HepG2 (cell line): ENCODE results near the gene MAGI1. TPM values are rescaled to one million over a fixed set of nuclear protein-coding genes. Genes with fewer than 3 reads are reported as not detected.

Source experiments
- ATAC-seq: fragments of 200-7000 bp; cut with Tn5 transposase; 3 replicates; pipeline ENCODE4 v1.9.1; 2020; ENCODE audit warnings: mild to moderate bottlenecking, moderate library complexity
- BruUV-seq: library from RNA; stranded (reverse); fragments of 400-500 nt; replicated peaks from 2 replicates; lab custom pipeline; 2021; lab: Mats Ljungman, UMichigan
- CTCF ChIA-PET: fragments of 300-600 bp; formaldehyde crosslinking; extraction: SDS; loops from one replicate; lab custom pipeline; 2021; ENCODE audit warnings: low total read pairs, inconsistent platforms, low intra/inter-chr PET ratio; lab: Yijun Ruan, JAX
- POLR2A ChIA-PET: fragments of 350-600 bp; sonication (Branson Sonifier 250); formaldehyde crosslinking; loops from one replicate; lab custom pipeline; 2020; ENCODE audit warnings: antibody characterized with exemption, inconsistent platforms; lab: Yijun Ruan, JAX
- DNase-seq: peaks from one replicate; pipeline ENCODE4 v3.0.0-alpha.2; 2015; ENCODE audit warnings: low spot score
- FAIRE-seq: peaks from 3 replicates; lab custom pipeline; 2011; peaks lifted over from hg19 to GRCh38; lab: Jason Lieb, UNC
- H2AFZ ChIP-seq: one replicate; pipeline ENCODE4 v1.6.1; 2011; ENCODE audit warnings: low read length, inconsistent platforms
- H3K27ac ChIP-seq: fragments of 300-600 bp; 3 replicates; pipeline ENCODE4 v1.8.0; 2011; ENCODE audit warnings: mixed run types, mild to moderate bottlenecking, mixed read lengths, low read length, inconsistent platforms; ENCODE audit not compliant: insufficient read depth; ENCODE audit errors: extremely low read length
- H3K27me3 ChIP-seq, 2 experiments: fragments of 200-600 bp in 1 of 2; 2 replicates in 1 of 2; 3 replicates in 1 of 2; pipeline versions ENCODE4 v1.6.0 to v1.8.0; 2011; ENCODE audit warnings: low read length in 2 of 2, mild to moderate bottlenecking in 2 of 2, moderate library complexity in 2 of 2, inconsistent platforms in 1 of 2; ENCODE audit not compliant: insufficient read depth in 2 of 2, control insufficient read depth in 1 of 2
- H3K36me3 ChIP-seq, 2 experiments: fragments of 200-600 bp in 1 of 2; replicated peaks in 1 of 2; 2 replicates in 1 of 2; 3 replicates in 1 of 2; pipeline versions ENCODE4 v1.5.1 to v1.8.0; 2011; ENCODE audit warnings: low read length in 2 of 2, inconsistent platforms in 1 of 2; ENCODE audit not compliant: insufficient read depth in 2 of 2, control insufficient read depth in 1 of 2
- H3K4me1 ChIP-seq: 2 replicates; pipeline ENCODE4 v1.5.1; 2012; ENCODE audit warnings: low read length, inconsistent platforms; ENCODE audit not compliant: insufficient read depth
- H3K4me2 ChIP-seq: 2 replicates; pipeline ENCODE4 v1.6.0; 2011; ENCODE audit warnings: low read depth, low read length, inconsistent platforms
- H3K4me3 ChIP-seq, 3 experiments: fragments of 200-600 bp in 1 of 3; sonication (generic), shearing (Covaris generic) in 1 of 3; replicated peaks in 1 of 3; 2 replicates each; pipeline ENCODE4 v1.5.1; 2011 to 2016; ENCODE audit warnings: low read length in 3 of 3, inconsistent platforms in 2 of 3, low read depth in 2 of 3, mild to moderate bottlenecking in 2 of 3, control low read depth in 1 of 3, mixed read lengths in 1 of 3; ENCODE audit not compliant: insufficient read depth in 1 of 3
- H3K79me2 ChIP-seq: one replicate; pipeline ENCODE4 v1.6.1; 2011; ENCODE audit warnings: low read length, inconsistent platforms; ENCODE audit not compliant: insufficient read depth
- H3K9ac ChIP-seq: 2 replicates; pipeline ENCODE4 v1.6.0; 2011; ENCODE audit warnings: mild to moderate bottlenecking, low read depth, low read length, inconsistent platforms; ENCODE audit not compliant: insufficient read depth
- H3K9me3 ChIP-seq: 2 replicates; pipeline ENCODE4 v1.5.1; 2012; ENCODE audit warnings: mild to moderate bottlenecking, low read length
- H4K20me1 ChIP-seq: 2 replicates; pipeline ENCODE4 v1.6.0; 2011; ENCODE audit warnings: inconsistent platforms, mild to moderate bottlenecking, low read length, moderate library complexity; ENCODE audit not compliant: insufficient read depth
- ETV5 ChIP-seq: IDR thresholded peaks from 2 replicates; pipeline ENCODE4 v1.6.1; 2018; ENCODE audit warnings: missing biosample characterization, missing genetic modification reagents, inconsistent platforms, borderline replicate concordance
- EZH2 ChIP-seq: conservative IDR thresholded peaks from 2 replicates; pipeline ENCODE4 v1.6.1; 2012; ENCODE audit warnings: mild to moderate bottlenecking, low read depth, low read length, moderate library complexity
- RNF2 ChIP-seq: fragments of 450-650 bp; conservative IDR thresholded peaks from 2 replicates; pipeline ENCODE4 v1.6.1; 2016; ENCODE audit warnings: low read depth
- SKI ChIP-seq: fragments of 450-650 bp; IDR thresholded peaks from one replicate; pipeline ENCODE4 v1.6.1; 2018; ENCODE audit warnings: mild to moderate bottlenecking; ENCODE audit not compliant: partially characterized antibody
- ZNF431 ChIP-seq: sonication (generic); formaldehyde crosslinking; IDR thresholded peaks from 2 replicates; pipeline ENCODE4 v1.9.0; 2022; ENCODE audit warnings: missing genetic modification reagents, low read depth, mild to moderate bottlenecking, borderline replicate concordance
- ZNF780A ChIP-seq: sonication (generic); formaldehyde crosslinking; IDR thresholded peaks from 2 replicates; pipeline ENCODE4 v1.8.0; 2022; ENCODE audit warnings: mild to moderate bottlenecking, missing genetic modification reagents, moderate library complexity
- WGBS: methylation state at CpG from one replicate; pipeline ENCODE4 v1.1.6; 2017; ENCODE audit warnings: low lambda C conversion rate; 5-methylcytosine and 5-hydroxymethylcytosine counted together
- in situ Hi-C: cut with HindIII; loops from 2 replicates; pipeline ENCODE4 v1.10.0; 2017; ENCODE audit warnings: low pct_unique_long_range_greater_than_20kb; ENCODE audit not compliant: extremely low pct_ligation_motif_present
- intact Hi-C: fragments of 100-400 bp; cut with micrococcal nuclease; formaldehyde crosslinking; loops from one replicate; pipeline ENCODE4 v1.10.0; 2022; ENCODE audit not compliant: unreplicated experiment
- polyA plus RNA-seq, 8 experiments: library from polyadenylated mRNA; depleted of rRNA in 3 of 8; stranded (reverse) in 7 of 8; unstranded in 1 of 8; fragments of >200 nt; fragmentation: Illumina TruSeq in 4 of 8; extraction: Trizol in 4 of 8; gene quantifications; 2 replicates each; pipeline versions ENCODE4 v1.2.1 to v1.2.3, GENCODE V29; 2011 to 2016; ENCODE audit warnings: low read depth in 4 of 8, missing spikeins in 1 of 8, mixed read lengths in 1 of 8; ENCODE audit not compliant: insufficient read depth in 1 of 8
- total RNA-seq, 5 experiments: library from RNA; depleted of rRNA; stranded (reverse); fragments of >200 nt; fragmentation: Illumina TruSeq; extraction: Trizol; gene quantifications; 2 replicates each; pipeline ENCODE4 v1.2.3, GENCODE V29; 2016; ENCODE audit warnings: low read depth in 1 of 5
- TF ChIP-seq, protein P1 (sequence below): sonication (generic); formaldehyde crosslinking; IDR thresholded peaks from 2 replicates; pipeline ENCODE4 v1.8.1; 2023; ENCODE audit warnings: mild to moderate bottlenecking, missing genetic modification reagents
- TF ChIP-seq, protein P2 (sequence below): sonication (generic); formaldehyde crosslinking; IDR thresholded peaks from 2 replicates; pipeline ENCODE4 v1.5.0; 2020; ENCODE audit warnings: missing genetic modification reagents, mild to moderate bottlenecking, borderline replicate concordance
- TF ChIP-seq, protein P3 (sequence below): sonication (generic); formaldehyde crosslinking; IDR thresholded peaks from 2 replicates; pipeline ENCODE4 v1.4.0; 2020; ENCODE audit warnings: mild to moderate bottlenecking, low read depth, missing genetic modification reagents
- TF ChIP-seq, protein P4 (sequence below): IDR thresholded peaks from 2 replicates; pipeline ENCODE4 v1.6.1; 2016; ENCODE audit warnings: mild to moderate bottlenecking

Gene MAGI1
- total and polyA plus RNA-seq, 2 of the 13 experiments (the other 11 are each of a cell fraction or from before 2014, with no cell fraction given): 22.2 to 26.0 TPM

DNA sequence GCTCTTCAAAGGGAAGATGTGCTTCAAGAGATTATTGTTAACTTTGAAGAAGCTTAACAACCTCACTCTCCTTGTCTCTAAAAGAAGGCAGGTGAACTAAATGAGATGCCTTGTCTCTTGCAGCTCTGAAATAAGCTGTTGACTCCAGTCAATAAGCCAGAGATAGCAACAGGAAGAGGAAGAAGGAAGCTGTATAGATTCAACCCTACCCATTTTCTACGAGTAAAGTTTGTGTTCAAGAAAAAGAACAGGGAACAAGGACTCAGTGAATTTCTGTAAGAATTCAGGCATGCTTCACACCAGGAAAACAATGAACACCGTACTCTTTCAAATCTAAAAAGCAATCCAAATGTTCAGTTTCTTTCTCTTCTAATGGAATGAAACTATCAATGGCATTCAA, 503.5 kb downstream of the MAGI1 start (continued):
- TF ChIP-seq, protein P1, sequence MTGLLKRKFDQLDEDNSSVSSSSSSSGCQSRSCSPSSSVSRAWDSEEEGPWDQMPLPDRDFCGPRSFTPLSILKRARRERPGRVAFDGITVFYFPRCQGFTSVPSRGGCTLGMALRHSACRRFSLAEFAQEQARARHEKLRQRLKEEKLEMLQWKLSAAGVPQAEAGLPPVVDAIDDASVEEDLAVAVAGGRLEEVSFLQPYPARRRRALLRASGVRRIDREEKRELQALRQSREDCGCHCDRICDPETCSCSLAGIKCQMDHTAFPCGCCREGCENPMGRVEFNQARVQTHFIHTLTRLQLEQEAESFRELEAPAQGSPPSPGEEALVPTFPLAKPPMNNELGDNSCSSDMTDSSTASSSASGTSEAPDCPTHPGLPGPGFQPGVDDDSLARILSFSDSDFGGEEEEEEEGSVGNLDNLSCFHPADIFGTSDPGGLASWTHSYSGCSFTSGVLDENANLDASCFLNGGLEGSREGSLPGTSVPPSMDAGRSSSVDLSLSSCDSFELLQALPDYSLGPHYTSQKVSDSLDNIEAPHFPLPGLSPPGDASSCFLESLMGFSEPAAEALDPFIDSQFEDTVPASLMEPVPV (CRISPR knock-in tag): no peak
- TF ChIP-seq ZNF780A (CRISPR knock-in tag) (no peak), EZH2 (no peak), RNF2 (no peak), ETV5 (CRISPR knock-in tag) (no peak), ZNF431 (CRISPR knock-in tag) (no peak)
- TF ChIP-seq, protein P2, sequence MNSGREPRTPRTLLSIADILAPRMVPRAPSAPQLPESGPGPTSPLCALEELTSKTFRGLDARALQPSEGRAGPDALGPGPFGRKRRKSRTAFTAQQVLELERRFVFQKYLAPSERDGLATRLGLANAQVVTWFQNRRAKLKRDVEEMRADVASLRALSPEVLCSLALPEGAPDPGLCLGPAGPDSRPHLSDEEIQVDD (CRISPR knock-in tag): no peak

DNA sequence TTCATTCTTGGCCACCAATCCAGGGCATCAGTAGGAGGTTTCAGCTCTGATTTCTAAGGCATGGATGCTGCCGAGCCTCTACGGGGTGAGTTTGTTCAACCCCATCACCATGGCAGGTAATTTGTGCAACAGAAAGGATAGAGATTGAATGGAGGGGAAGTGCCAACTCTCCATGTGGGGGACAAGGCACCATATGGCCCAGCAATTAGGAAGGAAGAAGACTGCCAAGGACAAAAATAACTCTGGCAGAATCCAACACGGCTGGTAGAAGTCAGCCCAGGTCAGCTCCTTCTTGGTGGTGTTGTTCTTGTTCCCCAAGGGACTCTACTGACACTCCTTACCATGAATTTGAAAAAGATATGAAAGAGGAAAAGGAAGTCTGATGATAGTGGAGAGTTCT, 503.9 kb downstream of the MAGI1 start:
- H3K79me2 ChIP-seq: peaks cover 10% of the 10 kb centered on the region
- no peaks in the 10 kb centered on the region for H3K27me3 ChIP-seq
- in situ Hi-C loops (no loop called here), intact Hi-C loops (no loop called here)
- DNase-seq (no peak), ATAC-seq (no peak), FAIRE-seq (no peak)
- H3K9ac ChIP-seq: no peak overlapping the region
- H3K36me3 ChIP-seq: no peaks in the 10 kb centered on the region; a peak in 1 of 5 replicates
- 98% methylated on average over 3 of the region's 3 CpGs for WGBS
- H3K27ac ChIP-seq: no peak overlapping the region
- H3K4me3 ChIP-seq: no peak overlapping the region
- no peaks in the 10 kb centered on the region for H3K9me3 ChIP-seq
- no peak overlapping the region for H2AFZ ChIP-seq
- BruUV-seq: no TSS peak
- CTCF ChIA-PET: no interaction called here
- H3K4me1 ChIP-seq: peaks cover 7% of the 10 kb centered on the region; the same call in 1 of the 2 replicates
- POLR2A ChIA-PET: no interaction called here
- no peak overlapping the region for H3K4me2 ChIP-seq
- TF ChIP-seq, protein P3, sequence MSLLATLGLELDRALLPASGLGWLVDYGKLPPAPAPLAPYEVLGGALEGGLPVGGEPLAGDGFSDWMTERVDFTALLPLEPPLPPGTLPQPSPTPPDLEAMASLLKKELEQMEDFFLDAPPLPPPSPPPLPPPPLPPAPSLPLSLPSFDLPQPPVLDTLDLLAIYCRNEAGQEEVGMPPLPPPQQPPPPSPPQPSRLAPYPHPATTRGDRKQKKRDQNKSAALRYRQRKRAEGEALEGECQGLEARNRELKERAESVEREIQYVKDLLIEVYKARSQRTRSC (CRISPR knock-in tag): no peak
- TF ChIP-seq, protein P4, sequence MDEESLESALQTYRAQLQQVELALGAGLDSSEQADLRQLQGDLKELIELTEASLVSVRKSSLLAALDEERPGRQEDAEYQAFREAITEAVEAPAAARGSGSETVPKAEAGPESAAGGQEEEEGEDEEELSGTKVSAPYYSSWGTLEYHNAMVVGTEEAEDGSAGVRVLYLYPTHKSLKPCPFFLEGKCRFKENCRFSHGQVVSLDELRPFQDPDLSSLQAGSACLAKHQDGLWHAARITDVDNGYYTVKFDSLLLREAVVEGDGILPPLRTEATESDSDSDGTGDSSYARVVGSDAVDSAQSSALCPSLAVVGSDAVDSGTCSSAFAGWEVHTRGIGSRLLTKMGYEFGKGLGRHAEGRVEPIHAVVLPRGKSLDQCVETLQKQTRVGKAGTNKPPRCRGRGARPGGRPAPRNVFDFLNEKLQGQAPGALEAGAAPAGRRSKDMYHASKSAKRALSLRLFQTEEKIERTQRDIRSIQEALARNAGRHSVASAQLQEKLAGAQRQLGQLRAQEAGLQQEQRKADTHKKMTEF (CRISPR knock-in tag): no peak
- no peak for TF ChIP-seq SKI
- TF ChIP-seq, all 625 proteins: peak for 0
- peaks cover 19% of the 10 kb centered on the region for H4K20me1 ChIP-seq
